HG03565 (cell line): Measurements from ENCODE around the gene PPP1R9A.

ENCODE experiments used
- ATAC-seq: cut with Tn5 transposase; IDR thresholded peaks from one replicate; pipeline ENCODE4 v1.9.1; 2021; ENCODE audit warnings: mild to moderate bottlenecking, moderate library complexity; ENCODE audit not compliant: unreplicated experiment

Gene PPP1R9A

GRCh38 chr7:95026421-95027072 lies 119.2 kb downstream of the PPP1R9A start:
- ATAC-seq = no peak

GRCh38 chr7:95027234-95027872 lies 120.0 kb downstream of the PPP1R9A start:
- ATAC-seq = no peak

- no peak for ATAC-seq
Observed at GRCh38 chr7:95028683-95029082, 121.3 kb downstream of the PPP1R9A start.

- no peak for ATAC-seq
Observed at GRCh38 chr7:95035295-95035694, 127.9 kb downstream of the PPP1R9A start.

- ATAC-seq = no peak
Observed at GRCh38 chr7:95041031-95041430, 133.6 kb downstream of the PPP1R9A start.

GRCh38 chr7:95045236-95045923 lies 138.0 kb downstream of the PPP1R9A start:
- no peak for ATAC-seq

GRCh38 chr7:95046494-95047240 lies 139.3 kb downstream of the PPP1R9A start:
- peak; percentile 39 for ATAC-seq

- ATAC-seq = no peak
Observed at GRCh38 chr7:95047291-95047690, 139.9 kb downstream of the PPP1R9A start.

GRCh38 chr7:95052566-95053094 lies 145.2 kb downstream of the PPP1R9A start:
- no peak for ATAC-seq

GRCh38 chr7:95054386-95054785 lies 147.0 kb downstream of the PPP1R9A start:
- ATAC-seq = no peak

GRCh38 chr7:95055295-95055694 lies 147.9 kb downstream of the PPP1R9A start:
- no peak for ATAC-seq

GRCh38 chr7:95056107-95056739 lies 148.8 kb downstream of the PPP1R9A start:
- no peak for ATAC-seq

- no peak for ATAC-seq
Observed at GRCh38 chr7:95056901-95057300, 149.5 kb downstream of the PPP1R9A start.

GRCh38 chr7:95059842-95060313 lies 152.5 kb downstream of the PPP1R9A start:
- ATAC-seq = no peak

GRCh38 chr7:95062901-95063300 lies 155.5 kb downstream of the PPP1R9A start:
- ATAC-seq = no peak

- ATAC-seq = no peak
Observed at GRCh38 chr7:95066737-95067530, 159.5 kb downstream of the PPP1R9A start.

- ATAC-seq = no peak
Observed at GRCh38 chr7:95088536-95089215, 181.3 kb downstream of the PPP1R9A start.

- ATAC-seq = no peak
Observed at GRCh38 chr7:95089414-95090315, 182.3 kb downstream of the PPP1R9A start.
